ENCODE data around the gene KRT39.
"Not testable (repeated sequence)": the region's sequence is repeated elsewhere in the genome, so short reads cannot be mapped to it uniquely, and the experiment has no call there.

The KRT39 gene

GRCh38 chr17:40922239-40922638, 44.5 kb downstream of the KRT39 start:
- no peak for TF ChIP-seq CTCF (IDR thresholded peaks at IDR 0.05; ENCODE audit: borderline replicate concordance, extremely low read depth, low read length, poor library complexity, severe bottlenecking)
- no peak for TF ChIP-seq EZH2 (IDR thresholded peaks at IDR 0.05; ENCODE audit: borderline replicate concordance, low read depth, low read length, severe bottlenecking)
- H3K4me2 ChIP-seq (ENCODE audit: insufficient read depth, low read length), result no peak overlapping the region
- no peaks in the 10 kb centered on the region for H3K36me3 ChIP-seq (ENCODE audit: insufficient read depth, low read length)
- no peaks in the 10 kb centered on the region for H3K4me1 ChIP-seq (ENCODE audit: insufficient read depth, low read length)
- H2AFZ ChIP-seq (ENCODE audit: low read depth, low read length), result no peak overlapping the region
- H4K20me1 ChIP-seq (ENCODE audit: insufficient read depth, low read length), result no peaks in the 10 kb centered on the region
- no peak for DNase-seq
- no peak for ATAC-seq (ENCODE audit: insufficient read depth, low read depth)
- peaks cover 23% of the 10 kb centered on the region for H3K27me3 ChIP-seq (ENCODE audit: insufficient read depth, low read length, poor library complexity)
- no peak overlapping the region for H3K4me3 ChIP-seq (ENCODE audit: low read depth in 1 of 2, low read length in 2 of 2)
- no peak overlapping the region for H3K27ac ChIP-seq (ENCODE audit: low read length)
- H3K9ac ChIP-seq (ENCODE audit: low read depth, low read length), result no peak overlapping the region
- no peaks in the 10 kb centered on the region for H3K9me3 ChIP-seq (ENCODE audit: insufficient read depth, low read length, severe bottlenecking)
- no peaks in the 10 kb centered on the region for H3K79me2 ChIP-seq (ENCODE audit: insufficient read depth, low read length)

GRCh38 chr17:40921026-40921425, 45.7 kb downstream of the KRT39 start:
- Histone ChIP-seq H2AFZ (ENCODE audit: low read depth, low read length) (no peak overlapping the region), H3K79me2 (ENCODE audit: insufficient read depth, low read length) (no peaks in the 10 kb centered on the region), H3K36me3 (ENCODE audit: insufficient read depth, low read length) (no peaks in the 10 kb centered on the region), H3K27ac (ENCODE audit: low read length) (no peak overlapping the region), H3K4me3 (ENCODE audit: low read depth in 1 of 2, low read length in 2 of 2) (no peak overlapping the region), H3K4me2 (ENCODE audit: insufficient read depth, low read length) (no peak overlapping the region), H4K20me1 (ENCODE audit: insufficient read depth, low read length) (no peaks in the 10 kb centered on the region), H3K4me1 (ENCODE audit: insufficient read depth, low read length) (no peaks in the 10 kb centered on the region), H3K9me3 (ENCODE audit: insufficient read depth, low read length, severe bottlenecking) (no peaks in the 10 kb centered on the region), H3K27me3 (ENCODE audit: insufficient read depth, low read length, poor library complexity) (peaks cover 23% of the 10 kb centered on the region), H3K9ac (ENCODE audit: low read depth, low read length) (no peak overlapping the region)
- TF ChIP-seq CTCF (IDR thresholded peaks at IDR 0.05; ENCODE audit: borderline replicate concordance, extremely low read depth, low read length, poor library complexity, severe bottlenecking) (no peak), EZH2 (IDR thresholded peaks at IDR 0.05; ENCODE audit: borderline replicate concordance, low read depth, low read length, severe bottlenecking) (no peak)
- DNase-seq (no peak), ATAC-seq (ENCODE audit: insufficient read depth, low read depth) (no peak)

DNA sequence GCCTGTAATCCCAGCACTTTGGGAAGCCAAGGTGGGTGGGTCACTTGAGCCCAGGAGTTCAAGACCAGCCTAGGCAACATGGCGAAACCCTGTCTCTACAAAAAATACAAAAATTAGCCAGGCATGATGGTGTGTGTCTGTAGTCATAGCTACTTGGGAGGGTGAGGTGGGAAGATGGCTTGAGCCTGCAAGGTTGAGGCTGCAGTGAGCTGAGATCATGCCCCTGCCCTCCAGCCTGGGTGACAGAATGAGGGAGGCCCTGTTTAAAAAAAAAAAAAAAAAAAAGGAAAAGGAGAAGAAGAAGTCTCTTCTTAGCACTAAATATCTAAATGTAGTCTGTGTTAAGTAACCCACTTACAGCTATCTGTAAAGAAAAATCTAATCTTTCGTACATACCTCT, 49.6 kb downstream of the KRT39 start:
- not testable (repeated sequence) for DNase-seq; H3K9ac ChIP-seq (ENCODE audit: low read depth, low read length); H3K9me3 ChIP-seq (ENCODE audit: insufficient read depth, low read length, severe bottlenecking); H2AFZ ChIP-seq (ENCODE audit: low read depth, low read length); H3K79me2 ChIP-seq (ENCODE audit: insufficient read depth, low read length); H3K4me1 ChIP-seq (ENCODE audit: insufficient read depth, low read length); H4K20me1 ChIP-seq (ENCODE audit: insufficient read depth, low read length); H3K27ac ChIP-seq (ENCODE audit: low read length); H3K36me3 ChIP-seq (ENCODE audit: insufficient read depth, low read length); H3K4me2 ChIP-seq (ENCODE audit: insufficient read depth, low read length); ATAC-seq (ENCODE audit: insufficient read depth, low read depth); H3K4me3 ChIP-seq (ENCODE audit: low read depth in 1 of 2, low read length in 2 of 2)
- peaks cover 15% of the 10 kb centered on the region for H3K27me3 ChIP-seq (ENCODE audit: insufficient read depth, low read length, poor library complexity)

DNA sequence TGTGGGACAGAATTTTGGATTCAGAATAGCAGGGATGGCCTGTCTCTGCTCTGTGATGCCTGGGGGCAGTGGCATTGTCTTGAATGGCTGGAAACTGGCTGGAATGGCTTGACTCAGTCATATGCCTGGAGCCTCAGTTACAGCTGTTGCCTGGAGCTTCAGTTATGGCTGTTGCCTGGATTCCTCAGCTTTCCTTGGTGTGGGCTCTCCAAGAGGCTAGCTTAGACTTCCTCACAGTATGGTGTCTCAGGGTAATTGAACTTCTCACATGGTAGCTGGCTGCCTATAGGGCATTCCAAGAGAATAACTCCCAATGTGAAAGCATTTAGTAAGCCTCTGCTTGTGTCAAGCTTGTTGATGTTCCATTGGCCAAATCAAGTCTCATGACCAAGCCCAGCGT, 50.4 kb downstream of the KRT39 start:
- Histone ChIP-seq H3K4me2 (ENCODE audit: insufficient read depth, low read length) (no peak overlapping the region), H3K9me3 (ENCODE audit: insufficient read depth, low read length, severe bottlenecking) (no peaks in the 10 kb centered on the region), H4K20me1 (ENCODE audit: insufficient read depth, low read length) (no peaks in the 10 kb centered on the region), H2AFZ (ENCODE audit: low read depth, low read length) (no peak overlapping the region), H3K27me3 (ENCODE audit: insufficient read depth, low read length, poor library complexity) (peaks cover 19% of the 10 kb centered on the region), H3K36me3 (ENCODE audit: insufficient read depth, low read length) (no peaks in the 10 kb centered on the region), H3K4me3 (ENCODE audit: low read depth in 1 of 2, low read length in 2 of 2) (no peak overlapping the region), H3K27ac (ENCODE audit: low read length) (no peak overlapping the region), H3K79me2 (ENCODE audit: insufficient read depth, low read length) (no peaks in the 10 kb centered on the region), H3K4me1 (ENCODE audit: insufficient read depth, low read length) (no peaks in the 10 kb centered on the region), H3K9ac (ENCODE audit: low read depth, low read length) (no peak overlapping the region)
- ATAC-seq (ENCODE audit: insufficient read depth, low read depth) (no peak), DNase-seq (no peak)
- TF ChIP-seq CTCF (IDR thresholded peaks at IDR 0.05; ENCODE audit: borderline replicate concordance, extremely low read depth, low read length, poor library complexity, severe bottlenecking) (no peak), EZH2 (IDR thresholded peaks at IDR 0.05; ENCODE audit: borderline replicate concordance, low read depth, low read length, severe bottlenecking) (no peak)

Data from DND-41 (cell line).